Progenitor cell of endocrine pancreas (in vitro differentiated cells): Measurements from ENCODE around the gene SLC16A3. TPM values are rescaled to one million over a fixed set of nuclear protein-coding genes. Genes with fewer than 3 reads are reported as not detected.

Source experiments
- DNase-seq: peaks from one replicate; pipeline ENCODE4 v3.0.0; 2021; ENCODE audit warnings: low spot score; ENCODE audit not compliant: unreplicated experiment
- H3K27ac Mint-ChIP-seq: 2 replicates; pipeline ENCODE4 v1.8.0; 2021; ENCODE audit warnings: mild to moderate bottlenecking, moderate library complexity, mixed read lengths
- H3K27me3 Mint-ChIP-seq: 2 replicates; pipeline ENCODE4 v1.8.0; 2021; ENCODE audit warnings: mixed read lengths
- H3K36me3 Mint-ChIP-seq: 2 replicates; pipeline ENCODE4 v1.8.0; 2022; ENCODE audit warnings: mixed read lengths; ENCODE audit not compliant: insufficient read depth
- H3K4me1 Mint-ChIP-seq: 2 replicates; pipeline ENCODE4 v1.8.0; 2021; ENCODE audit warnings: low read depth, mixed read lengths
- H3K4me3 Mint-ChIP-seq: 2 replicates; pipeline ENCODE4 v1.8.0; 2021; ENCODE audit warnings: low read depth, mild to moderate bottlenecking, moderate library complexity, mixed read lengths
- H3K9me3 Mint-ChIP-seq: 2 replicates; pipeline ENCODE4 v1.8.0; 2021; ENCODE audit warnings: low read depth, mixed read lengths
- CTCF ChIP-seq: fragments of 200-600 bp; sonication (generic); IDR thresholded peaks from one replicate; pipeline ENCODE4 v1.5.0; 2021; ENCODE audit warnings: antibody characterized with exemption, mild to moderate bottlenecking; ENCODE audit not compliant: unreplicated experiment
- total RNA-seq: library from RNA; stranded (reverse); gene quantifications from 2 replicates; pipeline ENCODE4 v1.2.1, GENCODE V29; 2021

The SLC16A3 gene
- total RNA-seq, 1 donor from 2014 or later: 5.4 TPM

- no peak for DNase-seq
- H3K36me3 Mint-ChIP-seq: peaks cover 28% of the 10 kb centered on the region
- H3K4me1 Mint-ChIP-seq: no peaks in the 10 kb centered on the region
- H3K27me3 Mint-ChIP-seq: no peaks in the 10 kb centered on the region
- no peaks in the 10 kb centered on the region for H3K9me3 Mint-ChIP-seq
- H3K4me3 Mint-ChIP-seq: no peak overlapping the region
- no peak overlapping the region for H3K27ac Mint-ChIP-seq
- no peak for TF ChIP-seq CTCF
Observed at GRCh38 chr17:82246365-82247181, 17.7 kb downstream of the SLC16A3 start.

GRCh38 chr17:82247182-82247823, 18.5 kb downstream of the SLC16A3 start:
- TF ChIP-seq CTCF: no peak
- Mint-ChIP-seq H3K9me3 (no peaks in the 10 kb centered on the region), H3K4me3 (no peak overlapping the region), H3K36me3 (peaks cover 30% of the 10 kb centered on the region), H3K27me3 (no peaks in the 10 kb centered on the region), H3K27ac (no peak overlapping the region), H3K4me1 (no peaks in the 10 kb centered on the region)
- no peak for DNase-seq

GRCh38 chr17:82247856-82248671, 19.2 kb downstream of the SLC16A3 start:
- no peak for TF ChIP-seq CTCF
- DNase-seq: no peak
- H3K27ac Mint-ChIP-seq: no peak overlapping the region
- H3K9me3 Mint-ChIP-seq: no peaks in the 10 kb centered on the region
- no peak overlapping the region for H3K4me3 Mint-ChIP-seq
- H3K27me3 Mint-ChIP-seq: no peaks in the 10 kb centered on the region
- H3K4me1 Mint-ChIP-seq: no peaks in the 10 kb centered on the region
- peaks cover 33% of the 10 kb centered on the region for H3K36me3 Mint-ChIP-seq

GRCh38 chr17:82248815-82249674, 20.2 kb downstream of the SLC16A3 start:
- no peaks in the 10 kb centered on the region for H3K27me3 Mint-ChIP-seq
- no peaks in the 10 kb centered on the region for H3K9me3 Mint-ChIP-seq
- no peak overlapping the region for H3K4me3 Mint-ChIP-seq
- DNase-seq: no peak
- peaks cover 31% of the 10 kb centered on the region for H3K36me3 Mint-ChIP-seq
- no peaks in the 10 kb centered on the region for H3K4me1 Mint-ChIP-seq
- TF ChIP-seq CTCF: no peak
- H3K27ac Mint-ChIP-seq: no peak overlapping the region
